MM.1S (cell line): ENCODE measurements around the gene RMND1.

ENCODE experiments used
- CTCF ChIP-seq: fragments of 300-600 bp; sonication (generic); IDR thresholded peaks from 2 replicates; pipeline ENCODE4 v1.5.1; 2016; ENCODE audit warnings: antibody characterized with exemption, low read length, mixed read lengths
- EZH2phosphoT487 ChIP-seq: fragments of 300-600 bp; sonication (generic); IDR thresholded peaks from 2 replicates; pipeline ENCODE4 v1.6.1; 2018; ENCODE audit warnings: antibody characterized with exemption, low read length

GRCh38 chr6:151392427-151392826, 59.5 kb downstream of the RMND1 start:
- TF ChIP-seq CTCF: no peak
- no peak for TF ChIP-seq EZH2phosphoT487
